Colonic mucosa (tissue), 4 donors: ENCODE data around the gene BCOR. TPM values are rescaled to one million over a fixed set of nuclear protein-coding genes. Genes with fewer than 3 reads are reported as not detected.

ENCODE experiments used
- DNase-seq: peaks from one replicate; pipeline ENCODE4 v3.0.0-alpha.2; 2020
- H3K27ac ChIP-seq: fragments of 200-600 bp; one replicate; pipeline ENCODE4 v1.8.0; 2021
- H3K27me3 ChIP-seq: fragments of 200-600 bp; one replicate; pipeline ENCODE4 v1.8.0; 2021
- H3K36me3 ChIP-seq: fragments of 200-600 bp; one replicate; pipeline ENCODE4 v1.8.0; 2021
- H3K4me1 ChIP-seq: fragments of 200-600 bp; one replicate; pipeline ENCODE4 v1.8.0; 2021; ENCODE audit warnings: mild to moderate bottlenecking
- H3K4me3 ChIP-seq: fragments of 200-600 bp; one replicate; pipeline ENCODE4 v1.8.0; 2021
- H3K9ac ChIP-seq, 2 donors: one replicate each; pipeline ENCODE4 v1.7.0; 2013; ENCODE audit warnings: control low read depth in 2 of 2, low read depth in 2 of 2, low read length in 2 of 2
- H3K9me3 ChIP-seq: fragments of 200-600 bp; one replicate; pipeline ENCODE4 v1.8.0; 2021
- intact Hi-C: fragments of 100-400 bp; cut with DNase I; formaldehyde crosslinking; loops from one replicate; pipeline ENCODE4 v1.14.1; 2022
- total RNA-seq, 2 donors: library from RNA; stranded (reverse); fragmentation: NEBNext Ultra II Directional in 1 of 2; extraction: Animal tissue kit (Norgen Biotek cat#: 25700) in 1 of 2; gene quantifications; one replicate each; pipeline ENCODE4 v1.2.1, GENCODE V29; 2021
- TF ChIP-seq, protein P1 (sequence below): fragments of 200-600 bp; IDR thresholded peaks from one replicate; pipeline ENCODE4 v1.8.0; 2022; ENCODE audit warnings: antibody characterized with exemption, mild to moderate bottlenecking
- donor health status: healthy.
- donor health status: DM: no; HTN: no; CAD: no.
- donor health status: DM: no; HTN: no; CAD: no.

The BCOR gene
- total RNA-seq, 2 donors from 2014 or later: 18.3 to 21.3 TPM

DNA sequence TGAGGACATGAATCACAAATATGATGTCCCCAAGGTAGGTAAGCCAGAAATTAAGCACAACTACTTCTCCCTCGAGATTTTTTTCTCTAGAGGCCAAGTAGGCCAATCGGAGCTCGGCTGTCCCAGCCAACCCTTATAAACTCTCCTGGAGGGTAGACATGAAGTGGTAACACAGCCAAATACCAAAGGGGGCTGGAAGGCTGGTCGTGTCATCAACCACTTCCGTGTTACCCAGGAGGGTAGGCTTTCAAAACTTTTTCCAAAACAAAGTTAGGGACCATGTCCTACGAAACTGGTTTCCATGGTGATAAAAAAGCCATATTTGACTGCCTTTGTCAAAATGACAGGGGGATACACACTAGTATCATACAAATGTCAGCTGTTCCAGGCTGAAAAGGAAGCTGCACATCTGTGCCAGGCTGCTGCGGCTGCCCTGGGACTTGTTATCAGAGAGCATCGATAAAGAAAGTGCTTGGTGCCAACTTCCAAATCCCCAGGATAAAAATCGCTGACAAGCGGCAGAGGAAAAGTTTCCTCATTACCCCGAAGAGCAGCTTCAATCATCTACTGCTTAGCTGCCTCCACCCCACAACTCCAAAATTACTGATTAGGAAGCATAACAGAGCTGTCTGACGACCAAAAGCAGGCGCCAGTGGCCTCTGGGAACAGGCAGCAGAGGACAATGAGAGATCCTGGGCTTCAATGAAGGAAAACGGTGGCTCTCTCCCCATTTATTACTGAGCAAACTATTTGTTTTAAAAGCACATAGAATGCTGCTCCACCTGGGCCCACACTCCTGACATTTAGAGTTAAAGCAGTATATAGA is 20.8 kb downstream of the BCOR start:
- DNase-seq: no peak
- TF ChIP-seq, protein P1, sequence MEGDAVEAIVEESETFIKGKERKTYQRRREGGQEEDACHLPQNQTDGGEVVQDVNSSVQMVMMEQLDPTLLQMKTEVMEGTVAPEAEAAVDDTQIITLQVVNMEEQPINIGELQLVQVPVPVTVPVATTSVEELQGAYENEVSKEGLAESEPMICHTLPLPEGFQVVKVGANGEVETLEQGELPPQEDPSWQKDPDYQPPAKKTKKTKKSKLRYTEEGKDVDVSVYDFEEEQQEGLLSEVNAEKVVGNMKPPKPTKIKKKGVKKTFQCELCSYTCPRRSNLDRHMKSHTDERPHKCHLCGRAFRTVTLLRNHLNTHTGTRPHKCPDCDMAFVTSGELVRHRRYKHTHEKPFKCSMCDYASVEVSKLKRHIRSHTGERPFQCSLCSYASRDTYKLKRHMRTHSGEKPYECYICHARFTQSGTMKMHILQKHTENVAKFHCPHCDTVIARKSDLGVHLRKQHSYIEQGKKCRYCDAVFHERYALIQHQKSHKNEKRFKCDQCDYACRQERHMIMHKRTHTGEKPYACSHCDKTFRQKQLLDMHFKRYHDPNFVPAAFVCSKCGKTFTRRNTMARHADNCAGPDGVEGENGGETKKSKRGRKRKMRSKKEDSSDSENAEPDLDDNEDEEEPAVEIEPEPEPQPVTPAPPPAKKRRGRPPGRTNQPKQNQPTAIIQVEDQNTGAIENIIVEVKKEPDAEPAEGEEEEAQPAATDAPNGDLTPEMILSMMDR: no peak
- no peaks in the 10 kb centered on the region for H3K4me1 ChIP-seq
- no peaks in the 10 kb centered on the region for H3K9me3 ChIP-seq
- no peak overlapping the region for H3K9ac ChIP-seq
- H3K27me3 ChIP-seq: no peaks in the 10 kb centered on the region
- no peak overlapping the region for H3K27ac ChIP-seq
- H3K4me3 ChIP-seq: no peak overlapping the region
- no peaks in the 10 kb centered on the region for H3K36me3 ChIP-seq
- intact Hi-C loops: no loop called here

DNA sequence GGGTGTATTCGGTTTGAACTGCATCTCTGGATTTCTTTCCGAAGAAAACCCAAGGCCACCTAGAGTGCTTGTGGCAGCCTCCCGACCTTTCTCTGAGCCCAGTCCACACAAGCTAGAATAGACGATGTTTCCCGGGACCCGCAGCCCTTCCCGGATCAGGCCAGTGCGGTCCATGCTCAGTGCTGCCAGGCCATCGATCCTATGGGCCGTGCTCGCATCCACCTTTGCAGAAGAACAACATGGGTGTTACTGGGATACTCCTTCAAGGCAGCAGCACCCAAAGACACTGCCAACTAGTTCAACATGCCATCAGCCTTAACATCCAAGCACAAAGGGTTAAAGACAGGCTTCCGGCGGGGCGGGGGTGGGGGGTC is 22.8 kb downstream of the BCOR start:
- intact Hi-C loops: no loop called here
- TF ChIP-seq, protein P1: no peak
- Histone ChIP-seq H3K4me3 (no peak overlapping the region), H3K9ac (no peak overlapping the region), H3K36me3 (no peaks in the 10 kb centered on the region), H3K27me3 (no peaks in the 10 kb centered on the region), H3K4me1 (no peaks in the 10 kb centered on the region), H3K9me3 (no peaks in the 10 kb centered on the region), H3K27ac (no peak overlapping the region)
- no peak for DNase-seq

DNA sequence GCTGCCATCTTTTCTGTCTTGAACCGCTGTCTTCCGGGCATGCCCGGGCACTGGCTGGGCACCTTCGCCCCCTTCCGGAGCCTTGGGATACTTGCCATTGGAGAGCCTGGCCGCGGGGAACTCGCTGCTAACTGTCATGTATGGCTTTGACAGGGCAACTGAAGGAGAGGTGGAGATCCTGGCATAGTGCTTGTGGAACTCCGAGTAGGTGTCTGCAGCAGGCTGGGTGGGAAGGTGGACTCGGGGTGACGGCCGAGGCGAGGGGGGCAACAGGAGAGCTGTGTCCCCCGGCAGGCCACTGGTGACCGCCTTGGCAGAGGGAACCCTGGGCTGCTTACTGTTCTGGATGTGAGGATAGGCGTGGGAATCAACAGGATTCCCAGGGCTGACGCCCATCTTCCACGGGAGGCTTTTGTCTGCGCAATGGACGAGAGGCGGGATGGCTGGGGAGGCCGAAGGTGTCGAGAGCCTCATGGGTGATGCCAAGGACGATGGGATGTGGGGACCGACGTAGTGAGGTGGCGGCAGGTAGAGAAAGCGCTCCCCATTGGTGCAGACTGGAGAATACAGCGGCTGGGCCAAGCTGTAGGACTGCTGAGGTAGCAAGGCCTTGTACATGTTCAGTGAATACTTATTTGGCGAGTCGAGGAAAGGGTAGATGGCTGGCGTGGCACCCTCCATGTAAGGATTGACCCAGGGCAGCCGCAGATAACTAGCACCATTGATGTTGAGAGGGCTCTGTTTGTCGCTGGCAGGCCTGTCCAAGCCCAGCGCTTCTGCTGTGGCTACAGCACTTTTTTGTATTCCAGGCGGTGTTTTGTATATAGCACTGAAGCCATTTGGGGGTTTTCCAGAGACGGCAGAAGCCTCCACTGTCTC is 23.4 kb downstream of the BCOR start:
- Histone ChIP-seq H3K9me3 (no peaks in the 10 kb centered on the region), H3K27ac (no peak overlapping the region), H3K4me1 (no peaks in the 10 kb centered on the region), H3K36me3 (no peaks in the 10 kb centered on the region), H3K9ac (no peak overlapping the region), H3K4me3 (no peak overlapping the region), H3K27me3 (no peaks in the 10 kb centered on the region)
- DNase-seq: no peak
- TF ChIP-seq, protein P1: no peak
- intact Hi-C loops: no loop called here

DNA sequence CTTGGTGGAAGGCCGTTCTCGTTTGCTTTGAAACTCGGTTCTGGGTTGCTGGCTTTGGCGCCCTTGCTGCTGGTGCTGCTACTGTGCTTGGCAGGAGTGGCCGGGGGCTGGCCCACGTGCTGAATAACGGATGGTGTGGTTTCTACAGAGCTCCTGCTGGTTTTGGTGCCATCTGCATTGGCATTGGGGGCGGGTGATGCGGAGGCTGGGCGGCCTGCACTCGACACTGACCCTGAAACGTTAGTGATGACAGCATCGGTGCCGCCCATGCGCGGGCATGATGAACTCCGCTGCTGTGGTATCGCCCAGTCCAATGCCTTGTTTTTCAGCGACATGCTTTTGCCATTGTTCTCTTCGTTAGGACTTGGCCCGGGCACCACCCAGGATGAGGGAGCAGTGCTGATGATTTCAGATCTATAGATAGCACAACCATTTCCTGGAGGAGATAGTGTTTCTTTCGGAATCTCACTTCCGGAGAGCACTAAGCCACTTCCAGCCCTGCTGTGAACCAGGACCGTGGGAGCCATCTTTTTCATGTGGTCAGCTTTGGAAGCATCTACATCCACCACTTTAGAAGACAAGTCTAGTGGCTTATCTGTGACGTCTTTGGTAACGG is 24.2 kb downstream of the BCOR start:
- intact Hi-C loops: no loop called here
- Histone ChIP-seq H3K27me3 (no peaks in the 10 kb centered on the region), H3K36me3 (no peaks in the 10 kb centered on the region), H3K4me3 (no peak overlapping the region), H3K27ac (no peak overlapping the region), H3K9ac (no peak overlapping the region), H3K4me1 (no peaks in the 10 kb centered on the region), H3K9me3 (no peaks in the 10 kb centered on the region)
- no peak for DNase-seq
- TF ChIP-seq, protein P1: no peak

DNA sequence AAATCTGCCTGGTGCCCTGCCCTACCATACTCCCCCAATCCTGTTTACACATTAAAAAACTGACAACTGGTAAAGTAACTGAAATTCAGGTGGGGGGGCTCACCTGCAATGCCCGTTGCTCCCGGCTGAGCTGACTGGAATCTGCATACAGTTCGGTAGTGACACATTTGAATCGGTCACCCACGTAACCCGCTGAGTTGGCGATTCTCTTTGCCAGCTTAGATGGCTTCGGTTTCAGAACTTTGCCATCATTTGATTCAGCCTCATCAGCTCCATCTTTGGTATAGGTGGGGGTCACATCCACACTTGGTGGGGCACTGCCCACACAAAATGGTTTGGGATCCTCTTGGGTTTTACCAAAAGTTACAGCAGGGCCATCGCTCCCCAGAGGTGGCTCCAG is 25.5 kb downstream of the BCOR start:
- Histone ChIP-seq H3K9me3 (no peaks in the 10 kb centered on the region), H3K27me3 (no peaks in the 10 kb centered on the region), H3K4me3 (no peak overlapping the region), H3K9ac (no peak overlapping the region), H3K4me1 (no peaks in the 10 kb centered on the region), H3K36me3 (no peaks in the 10 kb centered on the region), H3K27ac (no peak overlapping the region)
- TF ChIP-seq, protein P1: no peak
- intact Hi-C loops: no loop called here
- DNase-seq: no peak
